ENCODE data around the gene IGSF21. TPM values are rescaled to one million over a fixed set of nuclear protein-coding genes. Genes with fewer than 3 reads are reported as not detected.

The IGSF21 gene
- total and polyA plus RNA-seq, 2 experiments from 2014 or later = not detected

GRCh38 chr1:18316764-18317163 lies 209.2 kb downstream of the IGSF21 start:
- H3K79me2 ChIP-seq = no peaks in the 10 kb centered on the region
- WGBS (ENCODE audit: low lambda C conversion rate, missing lambda C conversion rate) = 45% methylated on average over 3 of the region's 3 CpGs
- no peak overlapping the region for H3K27ac ChIP-seq
- no peak overlapping the region for H3K4me2 ChIP-seq
- no peaks in the 10 kb centered on the region for H3K4me1 ChIP-seq (ENCODE audit: insufficient read depth)
- no peak for TF ChIP-seq EZH2 (IDR thresholded peaks at IDR 0.05; ENCODE audit: borderline replicate concordance)
- TF ChIP-seq CTCF (IDR thresholded peaks at IDR 0.05; ENCODE audit: poor library complexity) = no peak
- TF ChIP-seq EZH2phosphoT487 (IDR thresholded peaks at IDR 0.05; ENCODE audit: low read depth, severe bottlenecking, unreplicated experiment) = no peak
- no peak overlapping the region for H3K4me3 ChIP-seq
- no peaks in the 10 kb centered on the region for H3K36me3 ChIP-seq (replicated peaks; ENCODE audit: insufficient read depth, low read depth)
- no peaks in the 10 kb centered on the region for H3K27me3 ChIP-seq
- H2AFZ ChIP-seq = no peak overlapping the region
- no peaks in the 10 kb centered on the region for H4K20me1 ChIP-seq (ENCODE audit: insufficient read depth, poor library complexity, severe bottlenecking)
- no peaks in the 10 kb centered on the region for H3K9me3 ChIP-seq (ENCODE audit: low read depth)
- H3K9me2 ChIP-seq (replicated peaks; ENCODE audit: insufficient read depth) = no peaks in the 10 kb centered on the region
- peak; percentile 13 for DNase-seq (ENCODE audit: low spot score)

- H3K9me3 ChIP-seq (ENCODE audit: low read depth) = no peaks in the 10 kb centered on the region
These were observed 211.5 kb downstream of the IGSF21 start for GRCh38 chr1:18319099-18319498.

GRCh38 chr1:18320051-18320450 lies 212.5 kb downstream of the IGSF21 start:
- H3K9me3 ChIP-seq (ENCODE audit: low read depth) = no peaks in the 10 kb centered on the region
- no peaks in the 10 kb centered on the region for H3K79me2 ChIP-seq
- no peak overlapping the region for H3K27ac ChIP-seq
- H3K4me2 ChIP-seq = no peak overlapping the region
- H3K9me2 ChIP-seq (replicated peaks; ENCODE audit: insufficient read depth) = no peaks in the 10 kb centered on the region
- H3K36me3 ChIP-seq (replicated peaks; ENCODE audit: insufficient read depth, low read depth) = no peaks in the 10 kb centered on the region
- no peaks in the 10 kb centered on the region for H3K27me3 ChIP-seq
- no peak overlapping the region for H3K4me3 ChIP-seq
- H3K4me1 ChIP-seq (ENCODE audit: insufficient read depth) = no peaks in the 10 kb centered on the region
- no peaks in the 10 kb centered on the region for H4K20me1 ChIP-seq (ENCODE audit: insufficient read depth, poor library complexity, severe bottlenecking)
- no peak for DNase-seq (ENCODE audit: low spot score)
- TF ChIP-seq CTCF (IDR thresholded peaks at IDR 0.05; ENCODE audit: poor library complexity) (no peak), EZH2phosphoT487 (IDR thresholded peaks at IDR 0.05; ENCODE audit: low read depth, severe bottlenecking, unreplicated experiment) (no peak), EZH2 (IDR thresholded peaks at IDR 0.05; ENCODE audit: borderline replicate concordance) (no peak)
- 64% methylated on average over 7 of the region's 7 CpGs for WGBS (ENCODE audit: low lambda C conversion rate, missing lambda C conversion rate)
- H2AFZ ChIP-seq = no peak overlapping the region

More at GRCh38 chr1:18319099-18319498, 211.5 kb downstream of the IGSF21 start:
- H3K79me2 ChIP-seq = no peaks in the 10 kb centered on the region
- H3K27ac ChIP-seq = no peak overlapping the region
- H3K36me3 ChIP-seq (replicated peaks; ENCODE audit: insufficient read depth, low read depth) = no peaks in the 10 kb centered on the region
- H4K20me1 ChIP-seq (ENCODE audit: insufficient read depth, poor library complexity, severe bottlenecking) = no peaks in the 10 kb centered on the region
- no peak overlapping the region for H2AFZ ChIP-seq
- no peak overlapping the region for H3K4me3 ChIP-seq
- H3K4me2 ChIP-seq = no peak overlapping the region
- no peak for DNase-seq (ENCODE audit: low spot score)
- H3K27me3 ChIP-seq = no peaks in the 10 kb centered on the region
- no peaks in the 10 kb centered on the region for H3K4me1 ChIP-seq (ENCODE audit: insufficient read depth)
- no peaks in the 10 kb centered on the region for H3K9me2 ChIP-seq (replicated peaks; ENCODE audit: insufficient read depth)
- no peak for TF ChIP-seq EZH2phosphoT487 (IDR thresholded peaks at IDR 0.05; ENCODE audit: low read depth, severe bottlenecking, unreplicated experiment)
- TF ChIP-seq CTCF (IDR thresholded peaks at IDR 0.05; ENCODE audit: poor library complexity) = no peak
- no peak for TF ChIP-seq EZH2 (IDR thresholded peaks at IDR 0.05; ENCODE audit: borderline replicate concordance)
